HepG2 (cell line): ENCODE data around the gene CIAPIN1. TPM values are rescaled to one million over a fixed set of nuclear protein-coding genes. Genes with fewer than 3 reads are reported as not detected.
A peak's percentile ranks its signal among the peaks of the same experiment; 100 is the strongest.

ENCODE experiments used
- CHD4 ChIP-seq: fragments of 200-600 bp; sonication (generic); IDR thresholded peaks from 2 replicates; pipeline ENCODE4 v1.7.0; 2017; ENCODE audit warnings: mild to moderate bottlenecking, low read length, borderline replicate concordance
- EZH2 ChIP-seq: conservative IDR thresholded peaks from 2 replicates; pipeline ENCODE4 v1.6.1; 2012; ENCODE audit warnings: mild to moderate bottlenecking, low read depth, low read length, moderate library complexity
- FOXJ3 ChIP-seq: sonication (generic); formaldehyde crosslinking; IDR thresholded peaks from 2 replicates; pipeline ENCODE4 v1.4.0; 2020; ENCODE audit warnings: missing genetic modification reagents, mild to moderate bottlenecking, borderline replicate concordance
- FOXK1 ChIP-seq: sonication (generic); formaldehyde crosslinking; IDR thresholded peaks from 2 replicates; pipeline ENCODE4 v1.4.0; 2020; ENCODE audit warnings: low read depth, missing genetic modification reagents, borderline replicate concordance
- LCORL ChIP-seq, 2 experiments: fragments of 450-650 bp in 1 of 2; sonication (generic) in 1 of 2; formaldehyde crosslinking in 1 of 2; IDR thresholded peaks; 2 replicates each; pipeline versions ENCODE4 v1.5.0 to v1.6.1; 2017 to 2020; ENCODE audit warnings: antibody characterized with exemption in 1 of 2, missing genetic modification reagents in 1 of 2
- MEIS1 ChIP-seq: sonication (generic); formaldehyde crosslinking; IDR thresholded peaks from 2 replicates; pipeline ENCODE4 v1.9.0; 2021; ENCODE audit warnings: mild to moderate bottlenecking, missing genetic modification reagents, moderate library complexity, borderline replicate concordance
- MZF1 ChIP-seq: sonication (generic); formaldehyde crosslinking; IDR thresholded peaks from 2 replicates; pipeline ENCODE4 v1.8.1; 2023; ENCODE audit warnings: mild to moderate bottlenecking, missing genetic modification reagents, borderline replicate concordance
- PRMT3 ChIP-seq: sonication (generic); formaldehyde crosslinking; IDR thresholded peaks from 2 replicates; pipeline ENCODE4 v1.8.1; 2022; ENCODE audit warnings: low read depth, mild to moderate bottlenecking, moderate library complexity, missing genetic modification reagents, borderline replicate concordance
- SP1 ChIP-seq, 2 experiments: fragments of 450-650 bp in 1 of 2; sonication (generic) in 1 of 2; formaldehyde crosslinking in 1 of 2; IDR thresholded peaks; 2 replicates each; pipeline versions ENCODE4 v1.4.0 to v1.6.1; 2016 to 2020; ENCODE audit warnings: missing genetic modification reagents in 1 of 2
- ZFP36 ChIP-seq: fragments of 150-350 bp; IDR thresholded peaks from 2 replicates; pipeline ENCODE4 v1.6.1; 2018; ENCODE audit warnings: borderline replicate concordance, low read length, low read depth; ENCODE audit not compliant: partially characterized antibody
- ZKSCAN5 ChIP-seq: sonication (generic); formaldehyde crosslinking; IDR thresholded peaks from 2 replicates; pipeline ENCODE4 v1.5.1; 2020; ENCODE audit warnings: mild to moderate bottlenecking, missing genetic modification reagents
- ZKSCAN8 ChIP-seq: IDR thresholded peaks from 2 replicates; pipeline ENCODE4 v1.6.1; 2016; ENCODE audit warnings: borderline replicate concordance, missing genetic modification reagents, missing compliant biosample characterization
- ZNF367 ChIP-seq: sonication (generic); formaldehyde crosslinking; IDR thresholded peaks from 2 replicates; pipeline ENCODE4 v1.4.0; 2020; ENCODE audit warnings: missing genetic modification reagents, borderline replicate concordance
- ZNF800 ChIP-seq: sonication (generic); formaldehyde crosslinking; IDR thresholded peaks from 2 replicates; pipeline ENCODE4 v1.4.0; 2020; ENCODE audit warnings: missing genetic modification reagents
- polyA plus RNA-seq, 8 experiments: library from polyadenylated mRNA; depleted of rRNA in 3 of 8; stranded (reverse) in 7 of 8; unstranded in 1 of 8; fragments of >200 nt; fragmentation: Illumina TruSeq in 4 of 8; extraction: Trizol in 4 of 8; gene quantifications; 2 replicates each; pipeline versions ENCODE4 v1.2.1 to v1.2.3, GENCODE V29; 2011 to 2016; ENCODE audit warnings: low read depth in 4 of 8, missing spikeins in 1 of 8, mixed read lengths in 1 of 8; ENCODE audit not compliant: insufficient read depth in 1 of 8
- total RNA-seq, 5 experiments: library from RNA; depleted of rRNA; stranded (reverse); fragments of >200 nt; fragmentation: Illumina TruSeq; extraction: Trizol; gene quantifications; 2 replicates each; pipeline ENCODE4 v1.2.3, GENCODE V29; 2016; ENCODE audit warnings: low read depth in 1 of 5
- TF ChIP-seq, protein P1 (sequence below): sonication (generic); formaldehyde crosslinking; IDR thresholded peaks from 2 replicates; pipeline ENCODE4 v1.5.0; 2020; ENCODE audit warnings: missing genetic modification reagents
- TF ChIP-seq, protein P2 (sequence below): sonication (generic); formaldehyde crosslinking; IDR thresholded peaks from 2 replicates; pipeline ENCODE4 v1.4.0; 2020; ENCODE audit warnings: mild to moderate bottlenecking, missing genetic modification reagents

The CIAPIN1 gene
- total and polyA plus RNA-seq, 2 of the 13 experiments (the other 11 are each of a cell fraction or from before 2014, with no cell fraction given) = 69.3 to 89.7 TPM

GRCh38 chr16:57462209-57462977 is 15.2 kb upstream of the CIAPIN1 start, which contains the start of gene POLR2C (continued):
- TF ChIP-seq ZFP36 (no peak), EZH2 (no peak), MZF1 (0 out of 2 replicates have a peak, but pooled peaks have one; percentile 78), FOXK1 (CRISPR knock-in tag) (peak; percentile 97), ZNF800 (CRISPR knock-in tag) (0 out of 2 replicates have a peak, but pooled peaks have one; percentile 73), ZKSCAN8 (CRISPR knock-in tag) (peak; percentile 82), MEIS1 (CRISPR knock-in tag) (no peak), PRMT3 (no peak), ZNF367 (CRISPR knock-in tag) (no peak), SP1 (IDR thresholded peaks at IDR 0.05) (no peak), SP1 (CRISPR knock-in tag; IDR thresholded peaks at IDR 0.05) (peak; percentile 70), ZKSCAN5 (CRISPR knock-in tag) (peak; percentile 36; the same call in 1 of the 2 replicates), LCORL (IDR thresholded peaks at IDR 0.05) (no peak), LCORL (CRISPR knock-in tag; IDR thresholded peaks at IDR 0.05) (peak; percentile 77), FOXJ3 (peak; percentile 74; the same call in 1 of the 2 replicates), CHD4 (no peak)
- TF ChIP-seq, protein P1, sequence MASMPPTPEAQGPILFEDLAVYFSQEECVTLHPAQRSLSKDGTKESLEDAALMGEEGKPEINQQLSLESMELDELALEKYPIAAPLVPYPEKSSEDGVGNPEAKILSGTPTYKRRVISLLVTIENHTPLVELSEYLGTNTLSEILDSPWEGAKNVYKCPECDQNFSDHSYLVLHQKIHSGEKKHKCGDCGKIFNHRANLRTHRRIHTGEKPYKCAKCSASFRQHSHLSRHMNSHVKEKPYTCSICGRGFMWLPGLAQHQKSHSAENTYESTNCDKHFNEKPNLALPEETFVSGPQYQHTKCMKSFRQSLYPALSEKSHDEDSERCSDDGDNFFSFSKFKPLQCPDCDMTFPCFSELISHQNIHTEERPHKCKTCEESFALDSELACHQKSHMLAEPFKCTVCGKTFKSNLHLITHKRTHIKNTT (CRISPR knock-in tag) = no peak
- TF ChIP-seq, protein P2, sequence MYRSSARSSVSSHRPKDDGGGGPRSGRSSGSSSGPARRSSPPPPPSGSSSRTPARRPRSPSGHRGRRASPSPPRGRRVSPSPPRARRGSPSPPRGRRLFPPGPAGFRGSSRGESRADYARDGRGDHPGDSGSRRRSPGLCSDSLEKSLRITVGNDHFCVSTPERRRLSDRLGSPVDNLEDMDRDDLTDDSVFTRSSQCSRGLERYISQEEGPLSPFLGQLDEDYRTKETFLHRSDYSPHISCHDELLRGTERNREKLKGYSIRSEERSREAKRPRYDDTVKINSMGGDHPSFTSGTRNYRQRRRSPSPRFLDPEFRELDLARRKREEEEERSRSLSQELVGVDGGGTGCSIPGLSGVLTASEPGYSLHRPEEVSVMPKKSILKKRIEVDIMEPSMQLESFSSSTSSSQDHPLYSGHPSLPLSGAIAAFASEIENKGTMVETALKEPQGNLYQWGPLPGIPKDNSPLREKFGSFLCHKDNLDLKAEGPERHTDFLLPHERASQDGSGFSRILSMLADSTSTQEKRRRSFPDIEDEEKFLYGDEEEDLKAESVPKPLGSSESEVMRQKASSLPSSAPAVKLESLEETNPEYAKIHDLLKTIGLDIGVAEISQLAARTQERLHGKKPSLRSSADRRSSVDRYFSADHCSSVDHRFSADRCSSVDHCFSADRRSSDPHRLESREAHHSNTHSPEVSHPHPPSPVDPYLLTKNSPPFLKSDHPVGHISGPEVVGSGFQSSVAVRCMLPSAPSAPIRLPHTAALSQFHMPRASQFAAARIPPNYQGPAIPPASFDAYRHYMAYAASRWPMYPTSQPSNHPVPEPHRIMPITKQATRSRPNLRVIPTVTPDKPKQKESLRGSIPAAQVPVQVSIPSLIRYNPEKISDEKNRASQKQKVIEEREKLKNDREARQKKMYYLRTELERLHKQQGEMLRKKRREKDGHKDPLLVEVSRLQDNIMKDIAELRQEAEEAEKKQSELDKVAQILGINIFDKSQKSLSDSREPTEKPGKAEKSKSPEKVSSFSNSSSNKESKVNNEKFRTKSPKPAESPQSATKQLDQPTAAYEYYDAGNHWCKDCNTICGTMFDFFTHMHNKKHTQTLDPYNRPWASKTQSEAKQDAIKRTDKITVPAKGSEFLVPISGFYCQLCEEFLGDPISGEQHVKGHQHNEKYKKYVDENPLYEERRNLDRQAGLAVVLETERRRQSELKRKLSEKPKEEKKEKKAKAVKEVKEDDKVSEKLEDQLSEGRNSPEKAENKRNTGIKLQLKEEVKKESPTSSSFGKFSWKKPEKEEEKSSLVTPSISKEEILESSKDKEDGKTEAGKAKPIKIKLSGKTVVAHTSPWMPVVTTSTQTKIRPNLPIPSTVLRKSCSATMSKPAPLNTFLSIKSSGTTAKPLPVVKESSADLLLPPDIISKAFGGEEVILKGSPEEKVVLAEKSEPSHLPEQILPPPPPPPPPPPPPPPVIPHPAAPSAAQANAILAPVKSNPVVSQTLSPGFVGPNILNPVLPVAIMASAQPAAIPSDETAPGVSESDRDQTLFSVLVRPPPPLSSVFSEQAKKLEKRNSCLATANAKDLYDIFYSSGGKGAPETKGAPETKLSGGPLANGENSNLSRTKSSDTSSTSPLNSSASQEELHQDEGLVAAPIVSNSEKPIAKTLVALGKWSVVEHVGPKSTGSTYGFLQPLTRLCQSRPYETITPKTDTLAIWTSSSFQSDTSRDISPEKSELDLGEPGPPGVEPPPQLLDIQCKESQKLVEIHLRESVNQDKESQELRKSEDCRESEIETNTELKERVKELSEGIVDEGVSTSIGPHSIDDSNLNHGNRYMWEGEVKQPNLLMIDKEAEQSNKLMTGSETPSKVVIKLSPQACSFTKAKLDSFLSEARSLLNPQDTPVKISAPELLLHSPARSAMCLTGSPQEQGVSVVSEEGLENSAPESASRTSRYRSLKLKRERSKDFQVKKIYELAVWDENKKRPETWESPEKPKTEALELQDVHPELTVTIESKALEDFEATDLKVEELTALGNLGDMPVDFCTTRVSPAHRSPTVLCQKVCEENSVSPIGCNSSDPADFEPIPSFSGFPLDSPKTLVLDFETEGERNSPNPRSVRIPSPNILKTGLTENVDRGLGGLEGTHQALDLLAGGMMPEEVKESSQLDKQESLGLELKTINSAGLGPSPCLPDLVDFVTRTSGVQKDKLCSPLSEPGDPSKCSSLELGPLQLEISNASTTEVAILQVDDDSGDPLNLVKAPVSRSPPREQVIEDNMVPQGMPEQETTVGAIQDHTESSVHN = no peak; the same call in 1 of the 2 replicates
